Keratinocyte (primary cell): ENCODE measurements around the gene WFIKKN1. TPM values are rescaled to one million over a fixed set of nuclear protein-coding genes. Genes with fewer than 3 reads are reported as not detected.

ENCODE experiments used
- DNase-seq: peaks from one replicate; pipeline ENCODE4 v3.0.0-alpha.2; 2011; ENCODE audit warnings: low read depth, missing footprints, low spot score
- FAIRE-seq: peaks from 2 replicates; lab custom pipeline; 2011; peaks lifted over from hg19 to GRCh38; lab: Jason Lieb, UNC
- H2AFZ ChIP-seq: 2 replicates; pipeline ENCODE4 v1.6.0; 2012; ENCODE audit warnings: low read length, control low read depth, inconsistent platforms; ENCODE audit not compliant: control insufficient read depth
- H3K27ac ChIP-seq: 2 replicates; pipeline ENCODE4 v1.5.1; 2011; ENCODE audit warnings: low read length; ENCODE audit not compliant: control insufficient read depth, insufficient read depth
- H3K27me3 ChIP-seq: 3 replicates; pipeline ENCODE4 v1.6.0; 2011; ENCODE audit warnings: low read length; ENCODE audit not compliant: control insufficient read depth, insufficient read depth; ENCODE audit errors: extremely low read depth
- H3K36me3 ChIP-seq, 2 experiments: 2 replicates in 1 of 2; 3 replicates in 1 of 2; pipeline ENCODE4 v1.5.1; 2011; ENCODE audit warnings: low read length in 2 of 2, mild to moderate bottlenecking in 1 of 2; ENCODE audit not compliant: control insufficient read depth in 2 of 2, insufficient read depth in 2 of 2; ENCODE audit errors: extremely low read depth in 1 of 2
- H3K4me1 ChIP-seq: 3 replicates; pipeline ENCODE4 v1.5.1; 2011; ENCODE audit warnings: low read length; ENCODE audit not compliant: control insufficient read depth, insufficient read depth; ENCODE audit errors: extremely low read depth
- H3K4me2 ChIP-seq: 3 replicates; pipeline ENCODE4 v1.6.0; 2011; ENCODE audit warnings: low read depth, low read length; ENCODE audit not compliant: control insufficient read depth, insufficient read depth; ENCODE audit errors: extremely low read depth
- H3K4me3 ChIP-seq, 3 experiments: fragments of 200-600 bp in 1 of 3; sonication (generic) in 1 of 3; 2 replicates in 2 of 3; 3 replicates in 1 of 3; pipeline ENCODE4 v1.5.1; 2011 to 2016; ENCODE audit warnings: low read length in 3 of 3, mild to moderate bottlenecking in 3 of 3, control low read depth in 2 of 3, inconsistent platforms in 1 of 3, low read depth in 1 of 3, mixed read lengths in 1 of 3, mixed run types in 1 of 3, moderate library complexity in 1 of 3; ENCODE audit not compliant: control insufficient read depth in 2 of 3, insufficient read depth in 2 of 3; ENCODE audit errors: extremely low read depth in 1 of 3
- H3K79me2 ChIP-seq: 2 replicates; pipeline ENCODE4 v1.6.0; 2012; ENCODE audit warnings: low read length; ENCODE audit not compliant: control insufficient read depth, insufficient read depth
- H3K9ac ChIP-seq: 3 replicates; pipeline ENCODE4 v1.6.0; 2011; ENCODE audit warnings: low read length; ENCODE audit not compliant: control insufficient read depth, insufficient read depth; ENCODE audit errors: extremely low read depth
- H3K9me1 ChIP-seq: 3 replicates; pipeline ENCODE4 v1.6.0; 2011; ENCODE audit warnings: low read length; ENCODE audit not compliant: control insufficient read depth, insufficient read depth; ENCODE audit errors: extremely low read depth
- H3K9me3 ChIP-seq: 2 replicates; pipeline ENCODE4 v1.5.1; 2012; ENCODE audit warnings: low read depth, low read length; ENCODE audit not compliant: control insufficient read depth
- H4K20me1 ChIP-seq: 3 replicates; pipeline ENCODE4 v1.6.0; 2011; ENCODE audit warnings: low read length; ENCODE audit not compliant: control insufficient read depth, insufficient read depth; ENCODE audit errors: extremely low read depth
- EZH2 ChIP-seq: IDR thresholded peaks from one replicate; pipeline ENCODE4 v1.6.1; 2012; ENCODE audit warnings: inconsistent platforms, mild to moderate bottlenecking, low read length, moderate library complexity
- dilution Hi-C: fragments of 300-500 bp; cut with MboI; formaldehyde crosslinking; loops from one replicate; pipeline ENCODE4 v1.7.0; 2020; ENCODE audit warnings: low sequenced_read_pairs; ENCODE audit not compliant: extremely low pct_ligation_motif_present
- polyA plus RNA-seq, 5 experiments: library from polyadenylated mRNA; depleted of rRNA in 3 of 5; stranded (reverse) in 3 of 5; stranded (forward) in 1 of 5; unstranded in 1 of 5; fragments of >200 nt; gene quantifications; 1 replicate in 1 of 5; 2 replicates in 3 of 5; 3 replicates in 1 of 5; pipeline versions ENCODE4 v1.2.1 to v1.2.3, GENCODE V29; 2011 to 2012; ENCODE audit warnings: missing spikeins in 2 of 5, low read depth in 1 of 5, low replicate concordance in 1 of 5
- TF ChIP-seq, protein P1 (sequence below), 3 experiments: IDR thresholded peaks in 1 of 3; conservative IDR thresholded peaks in 1 of 3; optimal IDR thresholded peaks in 1 of 3; 2 replicates in 2 of 3; 3 replicates in 1 of 3; pipeline versions ENCODE3 to v1.5.1; 2011; ENCODE audit warnings: low read length in 3 of 3, mild to moderate bottlenecking in 3 of 3, moderate library complexity in 2 of 3, control low read depth in 1 of 3, inconsistent platforms in 1 of 3; ENCODE audit not compliant: insufficient read depth in 2 of 3; ENCODE audit errors: extremely low read depth in 1 of 3

Gene WFIKKN1
- polyA plus RNA-seq, 1 donor (not counting 4 experiments of a cell fraction or from before 2014, with no cell fraction given), result not detected

- Histone ChIP-seq H3K27me3 (no peaks in the 10 kb centered on the region), H3K9me3 (no peaks in the 10 kb centered on the region), H4K20me1 (no peaks in the 10 kb centered on the region), H3K9me1 (no peaks in the 10 kb centered on the region), H3K4me3 (no peak overlapping the region), H3K27ac (no peak overlapping the region), H3K4me1 (peaks cover 28% of the 10 kb centered on the region), H3K4me2 (no peak overlapping the region), H3K36me3 (peaks cover 18 to 33% of the 10 kb centered on the region in 2 experiments), H3K79me2 (peaks cover 22% of the 10 kb centered on the region), H3K9ac (no peak overlapping the region), H2AFZ (no peak overlapping the region)
- FAIRE-seq (no peak), DNase-seq (no peak)
- TF ChIP-seq EZH2, result no peak
- TF ChIP-seq, protein P1, sequence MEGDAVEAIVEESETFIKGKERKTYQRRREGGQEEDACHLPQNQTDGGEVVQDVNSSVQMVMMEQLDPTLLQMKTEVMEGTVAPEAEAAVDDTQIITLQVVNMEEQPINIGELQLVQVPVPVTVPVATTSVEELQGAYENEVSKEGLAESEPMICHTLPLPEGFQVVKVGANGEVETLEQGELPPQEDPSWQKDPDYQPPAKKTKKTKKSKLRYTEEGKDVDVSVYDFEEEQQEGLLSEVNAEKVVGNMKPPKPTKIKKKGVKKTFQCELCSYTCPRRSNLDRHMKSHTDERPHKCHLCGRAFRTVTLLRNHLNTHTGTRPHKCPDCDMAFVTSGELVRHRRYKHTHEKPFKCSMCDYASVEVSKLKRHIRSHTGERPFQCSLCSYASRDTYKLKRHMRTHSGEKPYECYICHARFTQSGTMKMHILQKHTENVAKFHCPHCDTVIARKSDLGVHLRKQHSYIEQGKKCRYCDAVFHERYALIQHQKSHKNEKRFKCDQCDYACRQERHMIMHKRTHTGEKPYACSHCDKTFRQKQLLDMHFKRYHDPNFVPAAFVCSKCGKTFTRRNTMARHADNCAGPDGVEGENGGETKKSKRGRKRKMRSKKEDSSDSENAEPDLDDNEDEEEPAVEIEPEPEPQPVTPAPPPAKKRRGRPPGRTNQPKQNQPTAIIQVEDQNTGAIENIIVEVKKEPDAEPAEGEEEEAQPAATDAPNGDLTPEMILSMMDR (optimal IDR thresholded peaks at IDR 0.05 in 1 of 3, IDR thresholded peaks at IDR 0.05 in 1 of 3, conservative IDR thresholded peaks at IDR 0.05 in 1 of 3; ENCODE audit: extremely low read depth in 1 of 3, insufficient read depth in 2 of 3, low read length in 3 of 3), result no peak
- dilution Hi-C loops, result no loop called here
Measured at GRCh38 chr16:673399-673991, 42.7 kb downstream of the WFIKKN1 start.

DNA sequence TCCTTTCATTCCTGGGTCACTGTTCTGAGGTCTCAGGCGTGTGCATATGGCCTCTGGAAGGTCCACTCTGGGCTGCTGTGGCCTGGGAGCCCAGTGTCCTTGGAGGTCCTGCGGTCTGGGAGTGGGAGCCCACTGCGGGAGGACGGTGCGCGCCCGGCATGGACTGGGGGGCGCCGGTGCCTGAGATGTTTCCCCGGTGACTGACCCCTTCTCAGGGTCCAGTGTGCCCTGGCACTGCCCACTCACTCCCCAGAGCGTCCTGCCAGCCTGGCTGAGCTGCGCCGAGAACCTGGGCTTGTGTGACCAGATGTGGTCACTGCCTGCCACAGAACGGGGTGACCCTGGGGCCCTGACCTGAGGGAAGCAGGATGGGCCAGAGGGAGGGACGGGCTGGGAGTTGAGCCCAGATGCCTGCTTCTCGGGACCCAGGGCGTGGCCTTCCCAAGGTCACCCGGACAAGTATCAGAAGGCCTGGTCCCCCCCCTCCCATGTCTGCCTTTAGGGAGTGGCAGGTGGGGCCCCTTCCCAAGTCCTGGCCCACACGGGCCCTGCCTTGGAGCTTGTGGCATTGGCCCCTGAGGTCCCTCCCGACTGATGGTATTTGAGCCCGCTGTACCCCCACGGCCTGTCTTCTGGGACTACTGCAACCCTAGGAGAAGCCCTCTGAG is 43.6 kb downstream of the WFIKKN1 start:
- TF ChIP-seq, protein P1 (optimal IDR thresholded peaks at IDR 0.05 in 1 of 3, IDR thresholded peaks at IDR 0.05 in 1 of 3, conservative IDR thresholded peaks at IDR 0.05 in 1 of 3; ENCODE audit: extremely low read depth in 1 of 3, insufficient read depth in 2 of 3, low read length in 3 of 3), result no peak
- TF ChIP-seq EZH2, result no peak
- FAIRE-seq, result no peak
- no peak overlapping the region for H3K27ac ChIP-seq
- no peaks in the 10 kb centered on the region for H3K9me3 ChIP-seq
- dilution Hi-C loops, result no loop called here
- no peak overlapping the region for H3K9ac ChIP-seq
- no peaks in the 10 kb centered on the region for H3K27me3 ChIP-seq
- H4K20me1 ChIP-seq, result no peaks in the 10 kb centered on the region
- H3K36me3 ChIP-seq, result peaks cover 17 to 31% of the 10 kb centered on the region in 2 experiments
- no peak overlapping the region for H3K4me3 ChIP-seq
- H3K9me1 ChIP-seq, result no peaks in the 10 kb centered on the region
- no peak overlapping the region for H3K4me2 ChIP-seq
- H3K79me2 ChIP-seq, result peaks cover 14% of the 10 kb centered on the region
- peaks cover 23% of the 10 kb centered on the region for H3K4me1 ChIP-seq
- DNase-seq, result no peak
- no peak overlapping the region for H2AFZ ChIP-seq
